HCT116 (cell line): ENCODE data around the gene PCDH1. TPM values are rescaled to one million over a fixed set of nuclear protein-coding genes. Genes with fewer than 3 reads are reported as not detected.

Experiments used
- ATAC-seq: fragments of 200-7000 bp; cut with Tn5 transposase; 2 replicates; pipeline ENCODE4 v1.9.1; 2020; ENCODE audit warnings: mild to moderate bottlenecking, moderate library complexity
- BruUV-seq: library from RNA; stranded (reverse); fragments of 400-500 nt; replicated peaks from 2 replicates; lab custom pipeline; 2021; lab: Mats Ljungman, UMichigan
- CTCF ChIA-PET: fragments of 300-600 bp; sonication (Branson Sonifier 250); formaldehyde crosslinking; loops from one replicate; lab custom pipeline; 2021; ENCODE audit warnings: antibody characterized with exemption; lab: Charles Lee
- POLR2A ChIA-PET: fragments of 300-600, 350-600 bp; sonication (Branson Sonifier 250); formaldehyde crosslinking; loops from one replicate; lab custom pipeline; 2021; ENCODE audit warnings: antibody characterized with exemption; lab: Charles Lee
- RAD21 ChIA-PET, 2 experiments: fragments of 300-600 bp; sonication (Branson Sonifier 250); formaldehyde crosslinking; loops; one replicate each; lab custom pipeline; 2023; ENCODE audit warnings: low total read pairs in 2 of 2; ENCODE audit not compliant: uncharacterized antibody in 2 of 2, unreplicated experiment in 2 of 2, low non-redundant PET in 1 of 2; lab: Charles Lee
- DNase-seq: peaks from one replicate; pipeline ENCODE4 v3.0.0-alpha.2; 2010; ENCODE audit warnings: low read depth, low spot score
- H2AFZ ChIP-seq: fragments of 200-600 bp; shearing (Covaris generic), sonication (generic); 2 replicates; pipeline ENCODE4 v1.6.1; 2017; ENCODE audit warnings: low read depth, mixed run types, mixed read lengths, antibody characterized with exemption, low read length; ENCODE audit not compliant: poor library complexity, severe bottlenecking
- H3K27ac ChIP-seq: 2 replicates; pipeline ENCODE4 v1.5.1; 2012; ENCODE audit warnings: low read depth, low read length
- H3K27me3 ChIP-seq: fragments of 200-600 bp; sonication (generic); 2 replicates; pipeline ENCODE4 v1.6.1; 2016; ENCODE audit warnings: mixed run types, low read length, mixed read lengths; ENCODE audit not compliant: insufficient read depth
- H3K36me3 ChIP-seq, 2 experiments: fragments of 200-500 bp in 1 of 2; fragments of 200-600 bp in 1 of 2; sonication (Bioruptor generic) in 1 of 2; sonication (generic) in 1 of 2; 2 replicates each; pipeline versions ENCODE4 v1.5.1 to v1.6.1; 2014 to 2016; ENCODE audit warnings: low read length in 2 of 2, inconsistent platforms in 1 of 2, mixed read lengths in 1 of 2, mixed run types in 1 of 2; ENCODE audit not compliant: insufficient read depth in 2 of 2, control insufficient read depth in 1 of 2
- H3K4me1 ChIP-seq, 2 experiments: fragments of 200-600 bp in 1 of 2; sonication (generic) in 1 of 2; 2 replicates each; pipeline versions ENCODE4 v1.5.1 to v1.6.1; 2012 to 2017; ENCODE audit warnings: low read length in 2 of 2, inconsistent platforms in 1 of 2, mild to moderate bottlenecking in 1 of 2, mixed read lengths in 1 of 2, mixed run types in 1 of 2, moderate library complexity in 1 of 2; ENCODE audit not compliant: insufficient read depth in 2 of 2, control insufficient read depth in 1 of 2
- H3K4me2 ChIP-seq: fragments of 200-600 bp; sonication (generic); 2 replicates; pipeline ENCODE4 v1.6.1; 2017; ENCODE audit warnings: mixed run types, low read length, mixed read lengths
- H3K4me3 ChIP-seq, 2 experiments: fragments of 200-600 bp in 1 of 2; sonication (generic) in 1 of 2; replicated peaks in 1 of 2; 2 replicates each; pipeline ENCODE4 v1.5.1; 2011 to 2016; ENCODE audit warnings: low read length in 2 of 2, control low read depth in 1 of 2, low read depth in 1 of 2, mild to moderate bottlenecking in 1 of 2, mixed read lengths in 1 of 2, mixed run types in 1 of 2
- H3K79me2 ChIP-seq: fragments of 200-600 bp; sonication (generic); 2 replicates; pipeline ENCODE4 v1.6.1; 2017; ENCODE audit warnings: mild to moderate bottlenecking, mixed run types, low read length, moderate library complexity, mixed read lengths; ENCODE audit not compliant: insufficient read depth
- H3K9ac ChIP-seq: fragments of 200-600 bp; sonication (generic); 2 replicates; pipeline ENCODE4 v1.6.1; 2016; ENCODE audit warnings: low read length, mixed read lengths
- H3K9me2 ChIP-seq: fragments of 200-600 bp; sonication (generic), shearing (Covaris generic); 2 replicates; pipeline ENCODE4 v1.6.1; 2017; ENCODE audit warnings: mixed run types, mild to moderate bottlenecking, moderate library complexity; ENCODE audit not compliant: insufficient read depth
- H3K9me3 ChIP-seq, 2 experiments: fragments of 200-500 bp in 1 of 2; fragments of 200-600 bp in 1 of 2; sonication (Bioruptor generic) in 1 of 2; sonication (generic) in 1 of 2; 2 replicates each; pipeline ENCODE4 v1.6.1; 2014 to 2017; ENCODE audit warnings: low read length in 2 of 2, mixed read lengths in 2 of 2, inconsistent platforms in 1 of 2, low read depth in 1 of 2, mild to moderate bottlenecking in 1 of 2, mixed run types in 1 of 2, moderate library complexity in 1 of 2; ENCODE audit not compliant: control insufficient read depth in 1 of 2, insufficient read depth in 1 of 2
- H4K20me1 ChIP-seq: fragments of 200-600 bp; sonication (generic), shearing (Covaris generic); 2 replicates; pipeline ENCODE4 v1.6.1; 2017; ENCODE audit warnings: mixed run types, mild to moderate bottlenecking, moderate library complexity; ENCODE audit not compliant: insufficient read depth
- ATF3 ChIP-seq: IDR thresholded peaks from 2 replicates; pipeline ENCODE4 v1.6.1; 2012
- CBX3 ChIP-seq: IDR thresholded peaks from 2 replicates; pipeline ENCODE4 v1.6.1; 2012; ENCODE audit warnings: low read depth
- CEBPB ChIP-seq: IDR thresholded peaks from 2 replicates; pipeline ENCODE4 v1.6.1; 2012; ENCODE audit warnings: low read depth
- CTCF ChIP-seq, 3 experiments: fragments of 200-600 bp in 1 of 3; sonication (generic) in 1 of 3; IDR thresholded peaks in 2 of 3; conservative IDR thresholded peaks in 1 of 3; 2 replicates each; pipeline ENCODE4 v1.5.1; 2012 to 2017; ENCODE audit warnings: low read depth in 2 of 3, low read length in 2 of 3, antibody characterized with exemption in 1 of 3, borderline replicate concordance in 1 of 3, control low read depth in 1 of 3, mild to moderate bottlenecking in 1 of 3, mixed read lengths in 1 of 3, mixed run types in 1 of 3, moderate library complexity in 1 of 3; ENCODE audit not compliant: insufficient read depth in 1 of 3
- EZH2 ChIP-seq: fragments of 200-600 bp; sonication (generic); IDR thresholded peaks from 2 replicates; pipeline ENCODE4 v1.6.1; 2017; ENCODE audit warnings: antibody characterized with exemption, mixed run types
- EZH2phosphoT487 ChIP-seq: fragments of 200-600 bp; IDR thresholded peaks from 2 replicates; pipeline ENCODE4 v1.6.1; 2018; ENCODE audit warnings: antibody characterized with exemption, borderline replicate concordance
- JUND ChIP-seq: IDR thresholded peaks from 2 replicates; pipeline ENCODE4 v1.6.1; 2012
- MAX ChIP-seq: IDR thresholded peaks from 2 replicates; pipeline ENCODE4 v1.6.1; 2012
- POLR2A ChIP-seq: IDR thresholded peaks from 2 replicates; pipeline ENCODE4 v1.7.0; 2011; ENCODE audit warnings: borderline replicate concordance; ENCODE audit not compliant: insufficient read depth, insufficient read length; ENCODE audit errors: extremely low read depth
- POLR2AphosphoS5 ChIP-seq: IDR thresholded peaks from 2 replicates; pipeline ENCODE4 v1.6.1; 2011; ENCODE audit warnings: mild to moderate bottlenecking, low read depth, low read length, moderate library complexity
- RAD21 ChIP-seq: IDR thresholded peaks from 2 replicates; pipeline ENCODE4 v1.6.1; 2012; ENCODE audit warnings: low read depth, mild to moderate bottlenecking
- REST ChIP-seq: IDR thresholded peaks from 2 replicates; pipeline ENCODE4 v1.6.1; 2012; ENCODE audit warnings: low read depth
- SIN3A ChIP-seq: IDR thresholded peaks from 2 replicates; pipeline ENCODE4 v1.6.1; 2012; ENCODE audit warnings: low read depth
- SP1 ChIP-seq: IDR thresholded peaks from 2 replicates; pipeline ENCODE4 v1.6.1; 2012; ENCODE audit warnings: low read depth
- SRF ChIP-seq: IDR thresholded peaks from 2 replicates; pipeline ENCODE4 v1.6.1; 2012; ENCODE audit warnings: low read depth
- YY1 ChIP-seq: IDR thresholded peaks from 2 replicates; pipeline ENCODE4 v1.6.1; 2011; ENCODE audit warnings: low read length, low read depth, moderate library complexity, mild to moderate bottlenecking; ENCODE audit not compliant: insufficient replicate concordance; ENCODE audit errors: extremely low read depth
- ZBTB33 ChIP-seq: IDR thresholded peaks from 2 replicates; pipeline ENCODE4 v1.6.1; 2011; ENCODE audit warnings: mild to moderate bottlenecking, low read length, moderate library complexity; ENCODE audit not compliant: insufficient replicate concordance; ENCODE audit errors: extremely low read depth
- ZNF274 ChIP-seq: fragments of 200-500 bp; sonication (Bioruptor generic); IDR thresholded peaks from 2 replicates; pipeline ENCODE4 v1.6.1; 2014; ENCODE audit warnings: mild to moderate bottlenecking, low read depth, low read length, inconsistent platforms
- intact Hi-C: fragments of 100-400 bp; cut with micrococcal nuclease; formaldehyde crosslinking; loops from 2 replicates; pipeline ENCODE4 v1.10.0; 2022
- total RNA-seq: library from RNA; stranded (reverse); gene quantifications from one replicate; pipeline ENCODE4 v1.2.1, GENCODE V29; 2021; ENCODE audit not compliant: unreplicated experiment

PCDH1 gene
- total RNA-seq, 1 experiment from 2014 or later, result 24.2 TPM

GRCh38 chr5:141823056-141823455 lies 55.2 kb downstream of the PCDH1 start:
- CTCF ChIA-PET, result interaction anchor here (1.3 kb wide), 2 partner anchors 9 to 65 kb away, joined by 3 to 4 read pairs; no protein-coding TSS in a partner anchor
- H3K9me2 ChIP-seq, result no peaks in the 10 kb centered on the region
- H3K4me2 ChIP-seq, result no peak overlapping the region
- peaks cover 0 to 7% of the 10 kb centered on the region in 2 experiments; a peak in 2 of 4 replicates for H3K4me1 ChIP-seq
- H3K79me2 ChIP-seq, result no peaks in the 10 kb centered on the region
- no peak overlapping the region for H3K4me3 ChIP-seq
- intact Hi-C loops, result no loop called here
- DNase-seq (no peak), ATAC-seq (no peak)
- H4K20me1 ChIP-seq, result no peaks in the 10 kb centered on the region
- no TSS peak for BruUV-seq
- no peaks in the 10 kb centered on the region for H3K9me3 ChIP-seq
- no peak overlapping the region for H3K9ac ChIP-seq
- no peaks in the 10 kb centered on the region for H3K27me3 ChIP-seq
- RAD21 ChIA-PET, result no interaction called here
- no peak overlapping the region for H2AFZ ChIP-seq
- H3K27ac ChIP-seq, result no peak overlapping the region
- H3K36me3 ChIP-seq, result no peaks in the 10 kb centered on the region
- POLR2A ChIA-PET, result no interaction called here
- TF ChIP-seq ATF3 (no peak), POLR2AphosphoS5 (no peak), SIN3A (no peak), CTCF (IDR thresholded peaks at IDR 0.05 in 2 of 3, conservative IDR thresholded peaks at IDR 0.05 in 1 of 3; ENCODE audit: borderline replicate concordance in 1 of 3, insufficient read depth in 1 of 3, low read depth in 2 of 3, low read length in 2 of 3) (no peak), SP1 (no peak), YY1 (no peak), CEBPB (no peak), CBX3 (no peak), JUND (no peak), MAX (no peak), EZH2 (no peak), RAD21 (no peak), REST (no peak), POLR2A (no peak), ZNF274 (no peak), ZBTB33 (no peak), EZH2phosphoT487 (no peak), SRF (no peak)
